HL-60 (cell line): ENCODE data around the gene MKS1.

ENCODE experiments used
- DNase-seq, 2 experiments: peaks; one replicate each; pipeline ENCODE4 v3.0.0-alpha.2; 2010 to 2020; ENCODE audit warnings: low read depth in 1 of 2, low spot score in 1 of 2
- H3K27ac ChIP-seq: fragments of 250-450 bp; sonication (Bioruptor Pico); replicated peaks from 2 replicates; pipeline ENCODE4 v1.5.1; 2020; ENCODE audit warnings: mild to moderate bottlenecking, moderate library complexity
- H3K27me3 ChIP-seq: fragments of 250-450 bp; sonication (Bioruptor Pico); 2 replicates; pipeline ENCODE4 v1.5.1; 2021; ENCODE audit warnings: mild to moderate bottlenecking, moderate library complexity; ENCODE audit not compliant: insufficient read depth, poor library complexity, severe bottlenecking
- H3K4me3 ChIP-seq: replicated peaks from 2 replicates; pipeline ENCODE4 v1.5.1; 2011; ENCODE audit warnings: mild to moderate bottlenecking, control low read depth, low read length; ENCODE audit not compliant: insufficient read depth
- CTCF ChIP-seq: IDR thresholded peaks from one replicate; pipeline ENCODE4 v1.5.1; 2011; ENCODE audit warnings: low read length, control low read depth, inconsistent platforms; ENCODE audit not compliant: insufficient read depth
- GABPA ChIP-seq: IDR thresholded peaks from 2 replicates; pipeline ENCODE4 v1.6.1; 2012; ENCODE audit warnings: low read depth
- POLR2AphosphoS5 ChIP-seq: IDR thresholded peaks from 2 replicates; pipeline ENCODE4 v1.6.1; 2012; ENCODE audit warnings: low read depth
- SPI1 ChIP-seq: IDR thresholded peaks from 2 replicates; pipeline ENCODE4 v1.6.1; 2012; ENCODE audit warnings: low read depth, mild to moderate bottlenecking, borderline replicate concordance
- TF ChIP-seq, protein P1 (sequence below): IDR thresholded peaks from 2 replicates; pipeline ENCODE4 v1.6.1; 2012; ENCODE audit warnings: low read depth; ENCODE audit not compliant: insufficient replicate concordance

The MKS1 gene

GRCh38 chr17:58265902-58266875 is 47.1 kb upstream of the MKS1 start:
- TF ChIP-seq POLR2AphosphoS5 (peak; percentile 95), SPI1 (no peak), GABPA (0 out of 2 replicates have a peak, but pooled peaks have one; percentile 2), CTCF (no peak)
- TF ChIP-seq, protein P1, sequence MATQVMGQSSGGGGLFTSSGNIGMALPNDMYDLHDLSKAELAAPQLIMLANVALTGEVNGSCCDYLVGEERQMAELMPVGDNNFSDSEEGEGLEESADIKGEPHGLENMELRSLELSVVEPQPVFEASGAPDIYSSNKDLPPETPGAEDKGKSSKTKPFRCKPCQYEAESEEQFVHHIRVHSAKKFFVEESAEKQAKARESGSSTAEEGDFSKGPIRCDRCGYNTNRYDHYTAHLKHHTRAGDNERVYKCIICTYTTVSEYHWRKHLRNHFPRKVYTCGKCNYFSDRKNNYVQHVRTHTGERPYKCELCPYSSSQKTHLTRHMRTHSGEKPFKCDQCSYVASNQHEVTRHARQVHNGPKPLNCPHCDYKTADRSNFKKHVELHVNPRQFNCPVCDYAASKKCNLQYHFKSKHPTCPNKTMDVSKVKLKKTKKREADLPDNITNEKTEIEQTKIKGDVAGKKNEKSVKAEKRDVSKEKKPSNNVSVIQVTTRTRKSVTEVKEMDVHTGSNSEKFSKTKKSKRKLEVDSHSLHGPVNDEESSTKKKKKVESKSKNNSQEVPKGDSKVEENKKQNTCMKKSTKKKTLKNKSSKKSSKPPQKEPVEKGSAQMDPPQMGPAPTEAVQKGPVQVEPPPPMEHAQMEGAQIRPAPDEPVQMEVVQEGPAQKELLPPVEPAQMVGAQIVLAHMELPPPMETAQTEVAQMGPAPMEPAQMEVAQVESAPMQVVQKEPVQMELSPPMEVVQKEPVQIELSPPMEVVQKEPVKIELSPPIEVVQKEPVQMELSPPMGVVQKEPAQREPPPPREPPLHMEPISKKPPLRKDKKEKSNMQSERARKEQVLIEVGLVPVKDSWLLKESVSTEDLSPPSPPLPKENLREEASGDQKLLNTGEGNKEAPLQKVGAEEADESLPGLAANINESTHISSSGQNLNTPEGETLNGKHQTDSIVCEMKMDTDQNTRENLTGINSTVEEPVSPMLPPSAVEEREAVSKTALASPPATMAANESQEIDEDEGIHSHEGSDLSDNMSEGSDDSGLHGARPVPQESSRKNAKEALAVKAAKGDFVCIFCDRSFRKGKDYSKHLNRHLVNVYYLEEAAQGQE = no peak
- peak; percentile 20 to 60 for DNase-seq
- peaks cover 2% of the 10 kb centered on the region for H3K27me3 ChIP-seq
- H3K27ac ChIP-seq = no peak overlapping the region; the same call in 1 of the 2 replicates
- no peak overlapping the region for H3K4me3 ChIP-seq

GRCh38 chr17:58265271-58265670 is 46.2 kb upstream of the MKS1 start:
- Histone ChIP-seq H3K27me3 (peaks cover 3% of the 10 kb centered on the region), H3K4me3 (no peak overlapping the region), H3K27ac (no peak overlapping the region)
- TF ChIP-seq GABPA (no peak), SPI1 (no peak), CTCF (no peak), POLR2AphosphoS5 (no peak)
- TF ChIP-seq, protein P1 = no peak
- peak; percentile 29 to 63 for DNase-seq

GRCh38 chr17:58264407-58265103 is 45.5 kb upstream of the MKS1 start:
- peaks cover 4% of the 10 kb centered on the region for H3K27me3 ChIP-seq
- no peak overlapping the region for H3K4me3 ChIP-seq
- H3K27ac ChIP-seq = no peak overlapping the region
- TF ChIP-seq, protein P1 = no peak
- peak; percentile 79 for TF ChIP-seq POLR2AphosphoS5
- peak; percentile 38 to 54 for DNase-seq
